Lung (tissue), 5 donors: ENCODE measurements around the gene MDH1B. TPM values are rescaled to one million over a fixed set of nuclear protein-coding genes. Genes with fewer than 3 reads are reported as not detected.

ENCODE experiments used
- polyA plus RNA-seq, 2 donors: library from polyadenylated mRNA; stranded (reverse); fragments of 200-250 nt; gene quantifications; one replicate each; pipeline ENCODE4 v1.2.1, GENCODE V29; 2013
- small RNA-seq: library from RNA; depleted of rRNA; stranded (forward); fragments of <200 nt; gene quantifications from one replicate; pipeline ENCODE3, GENCODE V24; 2014; ENCODE audit warnings: low replicate concordance
- total RNA-seq, 2 donors: library from RNA; depleted of rRNA in 1 of 2; stranded (reverse); fragments of >200 nt in 1 of 2; gene quantifications; one replicate each; pipeline ENCODE4 v1.2.1, GENCODE V29; 2014 to 2021
- donor health status: Bipolar disorder and iron deficiency.
- donor health status: healthy.
- donor health status: DM: yes; HTN: yes; CAD: no.

The MDH1B gene
- total and polyA plus RNA-seq, 4 donors: 3.1 to 15.0 (median 7.3) TPM

Small RNA genes lying within 50 kb of the gene (small RNA-seq; reads per million reads assigned to genes)
- gene MIR3130-2: not detected
- not detected for gene RF00019

Other genes with a start within 250 kb of the MDH1B start
- gene FAM237A, start 122.8 kb downstream of the MDH1B start, total RNA-seq: not detected
- not detected for gene FAM237A, start 122.8 kb downstream of the MDH1B start, polyA plus RNA-seq
- not detected for gene DYTN, start 46.9 kb downstream of the MDH1B start, total RNA-seq
- under 1 TPM in 1 of 2 donors, not detected in 1; 0.07 TPM for gene DYTN, start 46.9 kb downstream of the MDH1B start, polyA plus RNA-seq
- 10 to 100 TPM; 22.0 to 41.4 TPM for gene FASTKD2, start 278 bp upstream of the MDH1B start, total RNA-seq
- gene FASTKD2, start 278 bp upstream of the MDH1B start, polyA plus RNA-seq: 10 to 100 TPM in 1 of 2 donors, 1 to 10 TPM in 1; 9.8 to 18.5 TPM
- under 1 TPM in 1 of 2 donors, not detected in 1; 0.20 TPM for gene CPO, start 174.2 kb upstream of the MDH1B start, total RNA-seq
- under 1 TPM; 0.07 to 0.14 TPM for gene CPO, start 174.2 kb upstream of the MDH1B start, polyA plus RNA-seq